GM19463 (cell line): ENCODE measurements around the gene PROK1.

ENCODE experiments used
- ATAC-seq: cut with Tn5 transposase; IDR thresholded peaks from one replicate; pipeline ENCODE4 v1.9.1; 2021; ENCODE audit warnings: mild to moderate bottlenecking, moderate library complexity; ENCODE audit not compliant: unreplicated experiment

PROK1 gene

DNA sequence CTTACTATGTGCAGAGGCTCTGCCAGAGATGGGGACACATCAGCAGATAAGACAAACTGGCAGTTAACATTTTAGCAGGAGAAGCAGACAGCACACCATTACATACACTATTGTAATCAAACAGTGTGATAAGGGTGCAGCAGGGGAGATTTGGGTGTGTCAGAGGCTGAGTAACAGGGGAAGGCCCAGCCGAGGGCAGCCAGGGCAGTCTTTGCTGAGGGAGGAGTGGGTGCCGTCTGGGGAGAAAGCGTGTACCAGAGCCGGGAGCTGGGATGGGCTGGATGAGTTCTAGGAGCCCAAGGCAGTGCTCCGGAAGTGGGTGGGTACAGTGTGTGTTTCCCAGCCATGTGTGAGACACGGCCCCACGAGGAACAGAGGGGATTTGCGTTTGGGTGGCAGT is 36.8 kb downstream of the PROK1 start:
- no peak for ATAC-seq

DNA sequence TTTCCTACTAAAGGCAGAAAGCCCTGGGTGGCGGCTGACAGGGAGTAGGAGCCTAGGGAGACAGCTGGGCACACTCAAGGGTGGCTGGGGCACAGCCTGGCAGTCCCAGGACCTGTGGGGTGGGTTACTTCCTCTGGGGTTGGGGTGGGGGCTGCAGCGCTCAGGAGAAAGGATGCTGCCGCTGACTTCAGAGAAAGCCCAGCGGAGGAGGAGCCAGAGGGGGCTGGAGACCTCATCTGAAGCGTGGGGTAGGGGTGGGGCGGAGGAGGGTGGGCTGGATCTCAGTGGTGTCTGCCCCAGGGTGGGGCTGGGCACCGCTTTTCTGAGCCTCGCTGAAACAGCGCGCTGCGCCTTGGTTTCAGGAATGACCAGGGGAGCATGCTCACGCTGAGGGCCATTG is 37.2 kb downstream of the PROK1 start:
- no peak for ATAC-seq

DNA sequence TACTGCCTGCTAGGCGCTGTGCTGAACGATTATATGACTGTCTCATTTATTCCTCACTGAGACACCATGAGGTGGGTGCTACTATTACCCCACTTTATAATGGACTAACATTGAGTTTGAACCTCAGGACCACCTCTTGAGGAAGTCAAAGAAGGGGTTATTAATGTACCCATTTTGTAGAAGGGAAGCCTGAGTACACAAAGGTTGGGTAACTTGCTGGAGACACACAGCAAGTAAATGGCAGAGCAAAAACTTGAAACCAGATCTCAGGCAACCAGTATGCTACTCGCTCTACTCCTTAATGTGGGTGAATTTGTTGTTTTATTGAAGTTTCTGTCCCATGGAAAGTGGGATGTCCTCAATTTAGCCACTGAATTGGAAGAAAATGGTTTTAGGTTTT is 37.9 kb downstream of the PROK1 start:
- no peak for ATAC-seq

DNA sequence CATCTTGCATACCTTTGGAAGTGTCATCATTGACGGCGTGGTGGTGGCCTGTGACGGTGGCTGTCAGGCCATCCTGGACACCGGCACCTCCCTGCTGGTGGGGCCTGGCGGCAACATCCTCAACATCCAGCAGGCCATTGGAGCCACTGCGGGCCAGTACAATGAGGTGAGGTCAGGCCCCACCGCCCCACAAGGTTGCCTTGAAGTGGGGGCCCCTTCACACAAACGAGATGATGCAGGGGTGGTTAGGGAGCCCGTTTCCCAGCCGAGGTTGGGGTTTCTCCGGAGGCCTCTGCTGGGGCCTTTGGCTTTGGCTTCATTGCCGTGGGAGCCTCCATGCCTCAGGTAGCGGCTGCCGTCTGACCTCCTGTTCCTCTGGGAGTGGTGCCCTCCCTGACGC is 38.5 kb downstream of the PROK1 start:
- no peak for ATAC-seq

DNA sequence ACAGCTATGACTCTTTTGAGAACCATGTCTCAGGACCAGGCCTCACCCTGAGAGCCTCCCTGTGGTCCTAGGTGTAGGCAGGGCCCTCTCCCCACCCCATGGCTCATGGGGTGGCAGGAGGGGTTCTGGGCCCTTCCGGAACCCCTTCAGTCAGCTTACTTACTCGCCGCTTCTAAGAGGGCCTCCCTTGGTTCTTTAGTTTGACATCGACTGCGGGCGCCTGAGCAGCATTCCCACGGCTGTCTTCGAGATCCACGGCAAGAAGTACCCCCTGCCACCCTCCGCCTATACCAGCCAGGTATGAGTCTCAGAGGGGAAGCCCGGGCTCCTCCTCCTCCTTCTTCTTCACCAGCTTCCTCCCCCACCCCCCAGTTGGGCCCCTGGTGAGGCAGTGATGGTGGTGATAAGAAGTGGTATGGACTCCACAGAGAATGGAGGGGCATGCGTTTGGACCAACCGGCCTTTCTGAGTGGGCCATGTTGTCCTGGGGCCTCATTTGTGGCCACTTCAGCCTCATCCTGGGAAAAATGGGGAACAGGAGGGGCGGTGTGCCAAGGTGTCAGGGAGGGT is 39.1 kb downstream of the PROK1 start:
- no peak for ATAC-seq

DNA sequence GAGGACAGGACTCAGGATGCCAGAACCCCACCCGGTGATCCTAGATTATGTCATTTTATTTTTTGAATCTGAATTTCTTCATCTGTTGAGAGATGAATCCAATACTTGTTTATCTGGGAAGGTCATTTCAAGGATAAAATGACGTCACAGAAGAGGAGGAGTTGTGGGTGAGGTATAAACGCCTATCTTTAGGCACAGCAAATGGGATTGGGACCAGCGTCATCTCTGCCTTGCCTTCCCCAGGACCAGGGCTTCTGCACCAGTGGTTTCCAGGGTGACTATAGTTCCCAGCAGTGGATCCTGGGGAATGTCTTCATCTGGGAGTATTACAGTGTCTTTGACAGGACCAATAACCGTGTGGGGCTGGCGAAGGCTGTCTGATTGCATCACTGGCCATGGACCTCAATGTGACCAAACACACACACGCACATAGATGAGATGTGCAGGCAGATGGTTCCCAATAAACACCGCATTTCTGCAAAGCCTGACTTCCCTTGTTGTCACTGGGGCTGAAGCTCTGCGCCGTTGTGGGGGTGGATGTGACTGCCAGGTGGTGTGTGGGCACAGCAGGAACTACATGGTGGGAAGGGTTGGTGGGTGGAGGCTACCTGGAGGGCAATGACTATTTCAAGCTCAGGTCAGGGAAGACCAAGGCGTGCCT is 40.0 kb downstream of the PROK1 start:
- ATAC-seq: no peak

DNA sequence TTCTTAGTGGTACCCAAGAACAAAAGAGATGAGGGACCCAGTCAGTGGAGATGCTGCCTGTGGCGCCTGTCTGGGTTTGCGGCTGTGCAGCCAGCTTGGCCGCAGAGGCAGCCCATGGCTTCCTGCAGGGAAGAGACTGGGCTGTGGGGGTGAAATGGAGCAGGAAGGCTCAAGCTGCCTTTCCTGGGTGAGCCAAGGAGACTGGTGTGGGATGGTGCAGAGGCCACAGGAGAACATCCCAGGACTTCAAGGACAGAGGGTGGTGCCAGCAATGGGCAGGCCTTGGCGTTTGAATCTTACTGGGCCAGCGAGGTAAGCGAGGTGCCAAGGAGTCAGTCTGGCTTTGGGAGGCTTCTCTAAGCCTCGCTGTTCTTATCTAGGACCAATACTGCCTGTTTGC is 41.6 kb downstream of the PROK1 start:
- no peak for ATAC-seq

DNA sequence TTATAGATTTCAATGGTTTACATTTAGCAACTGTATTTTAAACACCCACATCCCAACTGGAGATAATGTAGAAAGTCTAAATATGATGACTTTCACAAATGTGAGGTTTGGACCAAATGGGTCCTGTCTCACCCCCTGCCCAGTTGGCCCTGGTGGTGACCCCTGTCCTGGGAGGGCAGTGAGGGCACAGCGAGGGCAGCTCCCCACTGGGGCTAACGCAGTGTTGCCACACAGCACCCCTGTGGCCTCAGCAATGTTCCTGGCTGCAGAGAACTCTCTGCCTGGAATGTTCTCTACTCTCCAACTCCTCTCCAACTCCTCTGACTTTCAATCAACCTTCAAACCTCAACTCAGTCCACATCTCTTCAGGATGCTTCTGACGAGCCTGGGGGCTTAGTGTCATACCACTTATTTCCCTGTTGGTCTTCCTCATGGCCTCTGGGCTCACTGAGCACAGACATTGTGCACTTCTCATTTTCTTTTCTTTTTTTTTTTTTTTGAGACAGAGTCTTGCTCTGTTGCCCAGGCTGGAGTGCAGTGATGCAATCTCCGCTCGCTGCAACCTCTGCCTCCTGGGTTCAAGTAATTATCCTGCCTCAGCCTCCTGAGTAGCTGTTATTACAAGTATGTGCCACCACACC is 42.2 kb downstream of the PROK1 start:
- no peak for ATAC-seq

DNA sequence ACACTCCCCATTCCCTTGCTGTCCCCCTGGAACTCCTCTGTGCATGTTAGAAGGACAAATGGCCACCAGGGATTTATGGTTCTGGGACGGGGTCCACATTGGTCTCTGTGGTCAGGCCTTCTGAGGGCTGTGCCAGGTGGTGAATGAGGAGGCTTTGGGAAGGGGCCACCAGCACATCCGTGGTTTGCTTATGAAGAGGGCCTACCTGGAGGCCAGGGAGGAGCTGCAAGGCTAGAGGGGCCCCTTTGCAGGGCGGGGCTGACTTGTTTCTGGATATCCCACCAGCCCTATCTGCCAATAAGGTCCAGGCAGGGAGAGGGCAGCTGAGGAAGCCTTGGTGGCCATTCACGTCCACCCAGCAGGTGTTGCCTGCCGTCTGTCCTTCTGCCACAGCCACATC is 43.1 kb downstream of the PROK1 start:
- ATAC-seq: no peak

DNA sequence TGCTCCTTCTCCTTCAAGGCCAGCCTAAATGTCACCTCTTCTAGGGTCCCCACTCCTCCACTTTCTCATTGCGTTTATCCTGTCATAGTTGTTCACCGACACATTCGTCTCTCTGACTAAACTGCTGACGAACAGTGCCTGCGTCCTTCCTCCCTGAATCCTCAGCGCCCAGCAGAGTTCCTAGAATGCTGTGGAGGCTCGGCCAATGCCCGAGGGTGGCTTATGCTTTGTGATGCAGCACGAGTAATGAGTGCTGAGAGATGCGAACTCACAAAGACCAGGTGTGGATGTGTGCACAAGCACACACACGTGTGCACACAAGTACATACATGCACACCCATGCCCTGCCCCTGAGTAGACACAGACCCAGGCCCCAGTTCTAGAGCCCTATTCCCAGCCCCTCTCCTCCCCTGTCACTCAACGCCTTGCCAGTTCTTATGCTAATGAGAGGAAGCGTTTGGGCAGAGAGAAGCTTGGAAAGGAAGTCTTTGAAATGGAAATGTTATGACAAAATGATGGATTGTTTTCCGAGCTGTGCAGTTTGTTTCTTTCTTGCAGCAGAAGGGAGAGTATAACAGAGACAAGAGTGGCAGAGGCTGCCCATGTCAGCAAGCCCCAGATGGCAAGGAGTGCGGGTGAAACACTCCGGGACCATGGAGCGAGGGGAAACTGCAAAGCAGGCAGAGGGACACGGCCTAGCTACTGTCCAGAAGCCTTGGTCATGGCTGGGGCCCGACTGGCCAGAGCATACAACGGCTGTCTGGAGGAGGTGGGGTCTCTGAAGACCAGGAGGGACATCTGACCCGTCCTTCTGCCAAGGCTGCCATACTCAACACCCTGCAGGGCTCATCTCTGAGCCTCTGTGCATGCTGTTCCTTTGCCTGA is 43.8 kb downstream of the PROK1 start:
- ATAC-seq: no peak

DNA sequence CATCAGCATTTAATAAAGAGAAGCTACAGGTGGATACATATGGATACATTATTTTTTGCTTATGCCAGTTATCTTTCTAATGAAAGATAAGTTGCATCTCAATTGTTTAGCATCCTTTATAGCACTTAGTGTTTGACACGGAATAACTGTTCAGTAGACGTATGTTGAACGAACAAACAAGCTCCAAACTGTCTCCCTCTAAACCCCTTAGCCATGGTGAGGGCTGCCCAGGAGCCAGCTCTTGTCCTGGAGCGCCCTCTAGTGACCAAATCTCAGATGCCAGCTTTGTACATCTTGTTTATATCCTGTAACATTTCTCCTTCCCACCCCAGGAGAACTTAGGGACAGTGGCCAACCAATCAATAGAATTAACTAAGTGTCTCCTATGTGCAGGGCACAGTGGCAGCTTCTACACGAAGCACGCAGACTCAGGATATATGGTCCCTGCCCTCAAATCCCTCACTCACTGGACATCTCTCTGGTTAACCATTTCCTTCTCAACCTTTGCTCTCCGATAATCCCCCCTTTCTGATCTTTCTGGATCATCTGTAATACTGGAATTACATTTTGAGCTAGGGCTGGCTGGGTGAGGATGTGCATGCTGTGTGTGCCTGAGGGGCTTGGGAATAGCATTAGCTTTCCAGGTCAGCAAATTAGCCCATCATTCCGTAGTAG is 45.1 kb downstream of the PROK1 start:
- ATAC-seq: no peak

DNA sequence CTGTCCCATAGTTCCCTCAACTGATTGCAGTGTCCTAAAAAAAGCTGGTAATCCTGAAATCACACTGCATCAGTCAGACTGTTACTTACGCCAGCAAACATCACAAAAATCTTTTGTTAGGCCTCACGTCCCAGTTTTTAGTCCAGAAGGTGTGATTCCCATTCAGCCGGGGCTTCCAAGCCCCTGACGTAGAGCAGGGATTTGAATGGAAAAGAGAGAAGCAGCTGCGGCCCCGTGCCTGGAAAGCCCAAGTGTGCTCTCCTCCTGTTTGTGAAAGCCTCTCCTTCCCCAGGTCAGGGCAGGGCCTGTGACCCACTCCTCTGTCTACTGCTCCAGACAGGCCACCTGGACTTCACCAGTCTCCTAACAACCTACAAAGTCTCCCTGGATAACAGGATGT is 47.3 kb downstream of the PROK1 start:
- ATAC-seq: no peak

DNA sequence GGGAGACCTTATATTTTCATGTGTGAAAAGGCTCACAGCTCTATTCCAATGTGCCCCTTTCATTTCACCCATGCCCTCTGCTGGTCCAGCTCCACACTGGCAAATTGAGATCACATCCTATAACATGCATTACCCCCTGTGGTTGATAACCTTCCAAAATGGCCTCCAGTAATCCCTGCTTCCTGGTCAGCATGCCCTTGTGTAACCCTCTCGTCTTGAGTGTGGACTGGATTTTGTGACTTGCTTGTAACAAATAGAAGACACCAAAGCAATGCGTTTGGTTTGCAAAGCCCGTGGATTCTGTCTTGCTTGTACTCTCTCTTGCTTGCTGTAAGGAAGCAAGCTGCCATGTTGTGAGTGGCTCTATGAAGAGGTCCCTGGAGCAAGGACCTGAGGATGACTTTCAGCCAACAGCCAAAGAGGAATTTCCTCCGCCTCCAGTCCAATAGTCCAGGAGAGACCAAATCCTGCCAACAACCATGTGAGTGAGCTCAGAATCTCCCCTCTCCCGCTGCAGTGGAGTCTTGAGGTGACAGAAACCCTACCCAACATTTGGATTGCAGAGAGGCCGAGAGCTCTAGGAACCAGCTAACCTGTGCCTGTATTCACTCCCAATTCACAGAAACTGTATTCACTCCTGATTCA is 50.7 kb downstream of the PROK1 start:
- ATAC-seq: no peak

DNA sequence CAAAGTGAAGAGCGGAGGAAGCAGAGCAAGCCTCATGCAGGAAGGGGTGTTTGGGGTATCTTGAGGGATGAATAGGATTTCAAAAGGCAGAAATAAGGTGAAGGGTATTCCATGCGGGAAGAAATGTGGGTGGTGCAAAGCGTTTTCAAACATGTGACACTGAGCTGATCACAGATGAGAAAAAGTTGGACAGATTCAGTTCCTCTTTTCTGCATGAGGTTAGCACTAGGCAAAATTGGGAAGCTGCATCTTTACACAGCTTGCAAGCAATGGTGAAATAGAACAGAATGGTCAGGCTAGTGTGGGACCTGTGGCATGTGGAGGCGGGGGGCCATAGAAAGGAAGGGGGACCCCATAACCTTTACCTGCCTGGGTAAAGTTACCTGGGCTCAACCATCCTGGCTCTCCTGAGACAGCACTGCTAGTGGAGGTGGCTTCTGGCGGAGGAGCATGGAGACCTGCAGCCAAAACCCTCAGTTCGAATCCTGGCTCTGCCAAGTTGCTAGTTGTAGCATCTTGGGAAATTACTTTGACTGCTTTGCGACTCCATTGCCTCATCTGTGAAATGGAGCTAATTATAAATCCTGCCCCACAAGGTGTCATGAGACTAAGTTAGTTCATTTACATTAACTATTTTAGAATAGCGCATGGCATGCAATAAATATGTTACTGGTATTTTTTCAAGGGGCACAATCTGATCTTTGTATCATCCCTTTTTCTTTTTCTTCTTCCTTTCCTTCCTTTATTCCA is 51.6 kb downstream of the PROK1 start:
- no peak for ATAC-seq

DNA sequence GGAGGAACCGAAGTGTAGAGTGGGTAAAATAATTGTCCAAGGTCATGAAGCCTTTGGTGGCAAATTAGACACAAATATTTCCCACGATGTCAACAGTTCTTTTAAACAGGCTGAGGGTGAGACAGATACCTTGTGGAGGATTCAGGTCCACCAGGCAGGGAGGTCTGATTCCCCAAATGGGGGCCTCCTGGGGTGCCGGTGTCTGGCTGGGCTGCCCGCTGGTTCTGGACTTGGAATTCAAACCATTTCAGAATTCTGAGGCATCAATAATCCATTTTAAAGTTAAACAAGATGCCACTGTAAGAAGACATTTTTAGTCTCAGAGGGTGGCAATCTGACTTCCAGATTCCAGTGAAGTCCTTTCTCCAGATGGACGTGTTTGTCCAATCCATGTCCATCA is 52.5 kb downstream of the PROK1 start:
- no peak for ATAC-seq

DNA sequence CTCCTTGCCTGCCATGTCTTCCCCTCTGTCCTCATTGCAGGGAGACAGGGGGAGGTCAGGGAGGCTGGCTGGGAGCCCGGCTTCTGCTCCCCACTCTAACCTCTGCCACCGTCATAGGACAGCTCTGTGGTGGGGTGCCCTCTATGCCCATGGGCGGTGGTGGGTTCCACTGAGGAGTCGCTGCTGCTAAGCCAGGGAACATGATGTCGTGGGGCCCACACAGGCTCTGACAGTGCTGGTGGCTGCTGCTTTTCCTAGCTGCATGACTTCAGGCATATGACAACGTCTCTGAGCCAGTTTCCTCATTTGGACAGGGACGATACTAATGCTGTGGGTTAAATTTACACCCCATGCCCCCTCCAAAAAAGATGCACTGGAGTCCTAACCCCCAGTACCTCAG is 53.3 kb downstream of the PROK1 start:
- ATAC-seq: no peak

DNA sequence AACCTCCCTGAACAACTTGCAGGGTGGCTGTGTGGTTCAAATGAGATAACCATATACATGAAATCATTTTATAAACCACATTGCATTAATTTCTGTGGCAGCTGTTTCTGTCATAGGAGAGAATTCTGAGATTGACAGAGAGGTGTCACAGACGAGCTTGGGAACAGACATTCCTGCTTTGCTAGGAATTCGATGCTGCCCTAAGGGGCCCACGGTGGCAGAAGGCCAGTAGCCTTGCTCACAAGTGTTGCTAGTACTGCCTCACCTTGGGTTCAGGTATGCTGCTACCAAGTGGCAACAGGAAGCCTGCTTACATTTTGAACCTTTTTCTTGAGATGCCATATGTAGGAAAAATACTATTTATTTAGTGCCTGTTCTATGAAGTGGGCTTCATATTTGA is 54.6 kb downstream of the PROK1 start:
- no peak for ATAC-seq

DNA sequence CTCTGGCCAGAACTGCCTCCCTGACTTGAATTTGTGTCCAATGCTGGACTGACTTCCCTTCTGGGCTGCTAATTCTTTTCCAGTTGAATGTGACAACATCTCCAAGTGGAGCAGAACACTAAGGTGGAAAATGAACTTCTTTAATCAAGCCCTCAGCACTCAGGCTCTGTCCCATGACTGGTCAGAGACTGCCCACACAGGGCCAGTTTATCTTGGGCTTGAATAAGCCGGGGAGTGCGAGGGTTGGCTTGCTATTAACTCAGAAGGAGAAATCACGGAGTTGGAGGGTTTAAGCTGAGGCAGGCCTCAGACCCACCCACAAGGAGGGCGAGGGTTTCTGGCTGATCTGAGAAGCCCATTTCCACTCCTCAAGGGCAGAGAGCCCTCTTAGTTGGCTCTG is 55.6 kb downstream of the PROK1 start:
- ATAC-seq: no peak
